Fibroblast of lung (primary cell): ENCODE measurements around the gene INPP5A. TPM values are rescaled to one million over a fixed set of nuclear protein-coding genes. Genes with fewer than 3 reads are reported as not detected.

Source experiments
- DNase-seq, 2 donors: peaks; one replicate each; pipeline versions ENCODE4 v3.0.0 to v3.0.0-alpha.2; 2010; ENCODE audit warnings: low read depth in 2 of 2
- H2AFZ ChIP-seq: 2 replicates; pipeline ENCODE4 v1.5.1; 2012; ENCODE audit warnings: low read length, control low read depth, inconsistent platforms
- H3K27ac ChIP-seq: 2 replicates; pipeline ENCODE4 v1.5.1; 2011; ENCODE audit warnings: low read length, control low read depth; ENCODE audit not compliant: insufficient read depth
- H3K27me3 ChIP-seq: 2 replicates; pipeline ENCODE4 v1.5.1; 2011; ENCODE audit warnings: mild to moderate bottlenecking, low read length; ENCODE audit not compliant: control insufficient read depth, insufficient read depth
- H3K36me3 ChIP-seq: 2 replicates; pipeline ENCODE4 v1.5.1; 2011; ENCODE audit warnings: low read length; ENCODE audit not compliant: control insufficient read depth, insufficient read depth
- H3K4me1 ChIP-seq: 2 replicates; pipeline ENCODE4 v1.5.1; 2011; ENCODE audit warnings: low read length; ENCODE audit not compliant: control insufficient read depth, insufficient read depth; ENCODE audit errors: extremely low read depth
- H3K4me2 ChIP-seq: 2 replicates; pipeline ENCODE4 v1.5.1; 2011; ENCODE audit warnings: low read length, control low read depth; ENCODE audit not compliant: insufficient read depth; ENCODE audit errors: extremely low read depth
- H3K4me3 ChIP-seq, 4 experiments: fragments of 200-600 bp in 1 of 4; sonication (generic) in 1 of 4; replicated peaks in 1 of 4; 2 replicates each; pipeline ENCODE4 v1.5.1; 2011 to 2016; ENCODE audit warnings: low read length in 4 of 4, low read depth in 3 of 4, mild to moderate bottlenecking in 3 of 4, control low read depth in 2 of 4, inconsistent platforms in 1 of 4, mixed read lengths in 1 of 4; ENCODE audit not compliant: insufficient read depth in 1 of 4; ENCODE audit errors: control extremely low read depth in 1 of 4
- H3K79me2 ChIP-seq: 2 replicates; pipeline ENCODE4 v1.5.1; 2012; ENCODE audit warnings: mild to moderate bottlenecking, low read length, inconsistent platforms; ENCODE audit not compliant: control insufficient read depth, insufficient read depth
- H3K9ac ChIP-seq: 2 replicates; pipeline ENCODE4 v1.5.1; 2011; ENCODE audit warnings: mild to moderate bottlenecking, low read length, control low read depth; ENCODE audit not compliant: insufficient read depth
- H3K9me3 ChIP-seq: 2 replicates; pipeline ENCODE4 v1.5.1; 2012; ENCODE audit warnings: low read depth, low read length; ENCODE audit not compliant: control insufficient read depth, insufficient read depth
- H4K20me1 ChIP-seq: 2 replicates; pipeline ENCODE4 v1.5.1; 2011; ENCODE audit warnings: low read length; ENCODE audit not compliant: control insufficient read depth, insufficient read depth; ENCODE audit errors: extremely low read depth
- EZH2 ChIP-seq: IDR thresholded peaks from 2 replicates; pipeline ENCODE4 v1.5.1; 2012; ENCODE audit warnings: low read length, control low read depth, mild to moderate bottlenecking; ENCODE audit errors: missing control alignments
- polyA plus RNA-seq, 2 donors: library from polyadenylated mRNA; depleted of rRNA in 1 of 2; stranded (reverse) in 1 of 2; unstranded in 1 of 2; fragments of >200 nt; gene quantifications; 2 replicates each; pipeline ENCODE4 v1.2.1, GENCODE V29; 2011 to 2012; ENCODE audit warnings: missing spikeins in 1 of 2
- total RNA-seq: library from RNA; depleted of rRNA; stranded (reverse); fragments of >200 nt; gene quantifications from 2 replicates; pipeline ENCODE4 v1.2.1, GENCODE V29; 2014
- TF ChIP-seq, protein P1 (sequence below), 2 donors: IDR thresholded peaks in 1 of 2; conservative IDR thresholded peaks in 1 of 2; 1 replicate in 1 of 2; 2 replicates in 1 of 2; pipeline ENCODE4 v1.5.1; 2011 to 2012; ENCODE audit warnings: low read length in 2 of 2, control low read depth in 1 of 2, inconsistent platforms in 1 of 2, low read depth in 1 of 2, mild to moderate bottlenecking in 1 of 2

INPP5A gene
- total and polyA plus RNA-seq, 2 donors (not counting 1 experiment from before 2014, with no cell fraction given), result 24.6 to 39.9 TPM

- H3K27me3 ChIP-seq, result no peaks in the 10 kb centered on the region
- no peak overlapping the region for H2AFZ ChIP-seq
- H3K9ac ChIP-seq, result no peak overlapping the region
- no peaks in the 10 kb centered on the region for H3K79me2 ChIP-seq
- H3K27ac ChIP-seq, result no peak overlapping the region
- H3K4me2 ChIP-seq, result no peak overlapping the region
- no peaks in the 10 kb centered on the region for H3K4me1 ChIP-seq
- H4K20me1 ChIP-seq, result no peaks in the 10 kb centered on the region
- TF ChIP-seq, protein P1, sequence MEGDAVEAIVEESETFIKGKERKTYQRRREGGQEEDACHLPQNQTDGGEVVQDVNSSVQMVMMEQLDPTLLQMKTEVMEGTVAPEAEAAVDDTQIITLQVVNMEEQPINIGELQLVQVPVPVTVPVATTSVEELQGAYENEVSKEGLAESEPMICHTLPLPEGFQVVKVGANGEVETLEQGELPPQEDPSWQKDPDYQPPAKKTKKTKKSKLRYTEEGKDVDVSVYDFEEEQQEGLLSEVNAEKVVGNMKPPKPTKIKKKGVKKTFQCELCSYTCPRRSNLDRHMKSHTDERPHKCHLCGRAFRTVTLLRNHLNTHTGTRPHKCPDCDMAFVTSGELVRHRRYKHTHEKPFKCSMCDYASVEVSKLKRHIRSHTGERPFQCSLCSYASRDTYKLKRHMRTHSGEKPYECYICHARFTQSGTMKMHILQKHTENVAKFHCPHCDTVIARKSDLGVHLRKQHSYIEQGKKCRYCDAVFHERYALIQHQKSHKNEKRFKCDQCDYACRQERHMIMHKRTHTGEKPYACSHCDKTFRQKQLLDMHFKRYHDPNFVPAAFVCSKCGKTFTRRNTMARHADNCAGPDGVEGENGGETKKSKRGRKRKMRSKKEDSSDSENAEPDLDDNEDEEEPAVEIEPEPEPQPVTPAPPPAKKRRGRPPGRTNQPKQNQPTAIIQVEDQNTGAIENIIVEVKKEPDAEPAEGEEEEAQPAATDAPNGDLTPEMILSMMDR (conservative IDR thresholded peaks at IDR 0.05 in 1 of 2, IDR thresholded peaks at IDR 0.05 in 1 of 2; ENCODE audit: low read depth in 1 of 2, low read length in 2 of 2), result no peak
- no peak for TF ChIP-seq EZH2
- no peak for DNase-seq
- no peaks in the 10 kb centered on the region for H3K9me3 ChIP-seq
- H3K4me3 ChIP-seq, result no peak overlapping the region
- peaks cover 1% of the 10 kb centered on the region for H3K36me3 ChIP-seq
These were observed 114.0 kb downstream of the INPP5A start for GRCh38 chr10:132651511-132652029.

- H4K20me1 ChIP-seq, result no peaks in the 10 kb centered on the region
- H2AFZ ChIP-seq, result no peak overlapping the region
These were observed 114.9 kb downstream of the INPP5A start for GRCh38 chr10:132652446-132652845.

GRCh38 chr10:132652936-132653590, 115.5 kb downstream of the INPP5A start:
- H3K4me3 ChIP-seq, result no peak overlapping the region
- DNase-seq, result no peak
- TF ChIP-seq, protein P1 (conservative IDR thresholded peaks at IDR 0.05 in 1 of 2, IDR thresholded peaks at IDR 0.05 in 1 of 2; ENCODE audit: low read depth in 1 of 2, low read length in 2 of 2), result no peak
- no peak for TF ChIP-seq EZH2
- H3K4me1 ChIP-seq, result no peaks in the 10 kb centered on the region
- no peak overlapping the region for H3K27ac ChIP-seq
- no peaks in the 10 kb centered on the region for H3K9me3 ChIP-seq
- H3K9ac ChIP-seq, result no peak overlapping the region
- peaks cover 1% of the 10 kb centered on the region for H3K36me3 ChIP-seq
- no peaks in the 10 kb centered on the region for H3K27me3 ChIP-seq
- no peaks in the 10 kb centered on the region for H3K79me2 ChIP-seq
- no peak overlapping the region for H3K4me2 ChIP-seq
- H2AFZ ChIP-seq, result no peak overlapping the region
- H4K20me1 ChIP-seq, result no peaks in the 10 kb centered on the region

More at GRCh38 chr10:132652446-132652845, 114.9 kb downstream of the INPP5A start:
- Histone ChIP-seq H3K4me3 (no peak overlapping the region), H3K36me3 (peaks cover 1% of the 10 kb centered on the region), H3K4me1 (no peaks in the 10 kb centered on the region), H3K9me3 (no peaks in the 10 kb centered on the region), H3K9ac (no peak overlapping the region), H3K27ac (no peak overlapping the region), H3K27me3 (no peaks in the 10 kb centered on the region), H3K4me2 (no peak overlapping the region), H3K79me2 (no peaks in the 10 kb centered on the region)
- TF ChIP-seq, protein P1 (conservative IDR thresholded peaks at IDR 0.05 in 1 of 2, IDR thresholded peaks at IDR 0.05 in 1 of 2; ENCODE audit: low read depth in 1 of 2, low read length in 2 of 2), result no peak
- no peak for TF ChIP-seq EZH2
- DNase-seq, result no peak
